ENCODE measurements around the gene FKBP2.

- TF ChIP-seq CTCF (IDR thresholded peaks at IDR 0.05; ENCODE audit: insufficient read depth, low read length): no peak
- TF ChIP-seq GABPA (IDR thresholded peaks at IDR 0.05; ENCODE audit: low read depth): no peak
These were observed 29.6 kb upstream of the FKBP2 start for GRCh38 chr11:64211181-64211872.
